C4-2B (cell line): ENCODE data around the gene CLDN12.
"Not testable (repeated sequence)": the region's sequence is repeated elsewhere in the genome, so short reads cannot be mapped to it uniquely, and the experiment has no call there.

ENCODE experiments used
- H3K27ac ChIP-seq: fragments of 450-650 bp; 2 replicates; pipeline ENCODE4 v1.5.1; 2017
- ZFX ChIP-seq: fragments of 450-650 bp; IDR thresholded peaks from 2 replicates; pipeline ENCODE4 v1.6.1; 2017
- TF ChIP-seq, protein P1 (sequence below): fragments of 450-650 bp; conservative IDR thresholded peaks from 2 replicates; pipeline ENCODE4 v1.5.1; 2017; ENCODE audit warnings: mild to moderate bottlenecking

The CLDN12 gene

GRCh38 chr7:90459888-90460287, 56.6 kb downstream of the CLDN12 start:
- H3K27ac ChIP-seq = no peak overlapping the region
- TF ChIP-seq, protein P1, sequence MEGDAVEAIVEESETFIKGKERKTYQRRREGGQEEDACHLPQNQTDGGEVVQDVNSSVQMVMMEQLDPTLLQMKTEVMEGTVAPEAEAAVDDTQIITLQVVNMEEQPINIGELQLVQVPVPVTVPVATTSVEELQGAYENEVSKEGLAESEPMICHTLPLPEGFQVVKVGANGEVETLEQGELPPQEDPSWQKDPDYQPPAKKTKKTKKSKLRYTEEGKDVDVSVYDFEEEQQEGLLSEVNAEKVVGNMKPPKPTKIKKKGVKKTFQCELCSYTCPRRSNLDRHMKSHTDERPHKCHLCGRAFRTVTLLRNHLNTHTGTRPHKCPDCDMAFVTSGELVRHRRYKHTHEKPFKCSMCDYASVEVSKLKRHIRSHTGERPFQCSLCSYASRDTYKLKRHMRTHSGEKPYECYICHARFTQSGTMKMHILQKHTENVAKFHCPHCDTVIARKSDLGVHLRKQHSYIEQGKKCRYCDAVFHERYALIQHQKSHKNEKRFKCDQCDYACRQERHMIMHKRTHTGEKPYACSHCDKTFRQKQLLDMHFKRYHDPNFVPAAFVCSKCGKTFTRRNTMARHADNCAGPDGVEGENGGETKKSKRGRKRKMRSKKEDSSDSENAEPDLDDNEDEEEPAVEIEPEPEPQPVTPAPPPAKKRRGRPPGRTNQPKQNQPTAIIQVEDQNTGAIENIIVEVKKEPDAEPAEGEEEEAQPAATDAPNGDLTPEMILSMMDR = peak; percentile 32
- no peak for TF ChIP-seq ZFX

- TF ChIP-seq, protein P1 = no peak
- TF ChIP-seq ZFX = no peak
Observed at GRCh38 chr7:90461219-90461618, 58.0 kb downstream of the CLDN12 start.

GRCh38 chr7:90463151-90463628, 59.9 kb downstream of the CLDN12 start:
- H3K27ac ChIP-seq = not testable (repeated sequence)

More at GRCh38 chr7:90461219-90461618, 58.0 kb downstream of the CLDN12 start:
- H3K27ac ChIP-seq = peak overlapping the region; percentile 11; the same call in 1 of the 2 replicates
